CD4-positive, alpha-beta T cell treated with Interleukin-21 for 1 hour (primary cell): ENCODE measurements around the gene CASP4.
"Not testable (repeated sequence)": the region's sequence is repeated elsewhere in the genome, so short reads cannot be mapped to it uniquely, and the experiment has no call there.

Experiments used
- DNase-seq: peaks from one replicate; pipeline ENCODE4 v3.0.0-alpha.2; 2020

The CASP4 gene

GRCh38 chr11:104968355-104968855 is at the start of gene CASP4:
CASP4 (minus strand) TSS chr11:104968574; CDS start chr11:104968525, 49 bp downstream.
- peak; percentile 69 for DNase-seq

GRCh38 chr11:105007463-105007862 is 39.1 kb upstream of the CASP4 start:
- DNase-seq, result no peak

GRCh38 chr11:105005451-105005845 is 37.1 kb upstream of the CASP4 start:
- no peak for DNase-seq

GRCh38 chr11:105004021-105004420 is 35.6 kb upstream of the CASP4 start:
- DNase-seq, result no peak

GRCh38 chr11:105003151-105003550 is 34.8 kb upstream of the CASP4 start:
- no peak for DNase-seq

- DNase-seq, result peak; percentile 69
Observed at GRCh38 chr11:105000797-105001196, 32.4 kb upstream of the CASP4 start.

- peak; percentile 23 for DNase-seq
Observed at GRCh38 chr11:105000167-105000566, 31.8 kb upstream of the CASP4 start.

- no peak for DNase-seq
Observed at GRCh38 chr11:104999721-105000120, 31.3 kb upstream of the CASP4 start.

- no peak for DNase-seq
Observed at GRCh38 chr11:104997288-104997687, 28.9 kb upstream of the CASP4 start.

- no peak for DNase-seq
Observed at GRCh38 chr11:104995001-104995408, 26.6 kb upstream of the CASP4 start.

GRCh38 chr11:104992781-104993180 is 24.4 kb upstream of the CASP4 start:
- no peak for DNase-seq

GRCh38 chr11:104991994-104992393 is 23.6 kb upstream of the CASP4 start:
- DNase-seq, result no peak

GRCh38 chr11:104984808-104985207 is 16.4 kb upstream of the CASP4 start:
- DNase-seq, result no peak

GRCh38 chr11:104979839-104980238 is 11.5 kb upstream of the CASP4 start:
- DNase-seq, result no peak

GRCh38 chr11:104973616-104974015 is 5.2 kb upstream of the CASP4 start:
- DNase-seq, result no peak

GRCh38 chr11:104972924-104973323 is 4.5 kb upstream of the CASP4 start:
- not testable (repeated sequence) for DNase-seq

- no peak for DNase-seq
Observed at GRCh38 chr11:104970756-104971155, 2.4 kb upstream of the CASP4 start.

- no peak for DNase-seq
Observed at GRCh38 chr11:104968856-104969776, 742 bp upstream of the CASP4 start.

- peak; percentile 30 for DNase-seq
Observed at GRCh38 chr11:104967534-104968354, 630 bp downstream of the CASP4 start.

GRCh38 chr11:104965735-104966134 is 2.6 kb downstream of the CASP4 start:
- no peak for DNase-seq

GRCh38 chr11:104964247-104964646 is 4.1 kb downstream of the CASP4 start:
- no peak for DNase-seq

- DNase-seq, result no peak
Observed at GRCh38 chr11:104962852-104963251, 5.5 kb downstream of the CASP4 start.

- no peak for DNase-seq
Observed at GRCh38 chr11:104957280-104957679, 11.1 kb downstream of the CASP4 start.

- no peak for DNase-seq
Observed at GRCh38 chr11:104956528-104956927, 11.8 kb downstream of the CASP4 start.
